ENCODE data around the gene HSPA1A.
"Not testable (repeated sequence)": the region's sequence is repeated elsewhere in the genome, so short reads cannot be mapped to it uniquely, and the experiment has no call there.

GRCh38 chr6:31820399-31820798 lies 5.1 kb downstream of the HSPA1A start:
- TF ChIP-seq, protein P1, sequence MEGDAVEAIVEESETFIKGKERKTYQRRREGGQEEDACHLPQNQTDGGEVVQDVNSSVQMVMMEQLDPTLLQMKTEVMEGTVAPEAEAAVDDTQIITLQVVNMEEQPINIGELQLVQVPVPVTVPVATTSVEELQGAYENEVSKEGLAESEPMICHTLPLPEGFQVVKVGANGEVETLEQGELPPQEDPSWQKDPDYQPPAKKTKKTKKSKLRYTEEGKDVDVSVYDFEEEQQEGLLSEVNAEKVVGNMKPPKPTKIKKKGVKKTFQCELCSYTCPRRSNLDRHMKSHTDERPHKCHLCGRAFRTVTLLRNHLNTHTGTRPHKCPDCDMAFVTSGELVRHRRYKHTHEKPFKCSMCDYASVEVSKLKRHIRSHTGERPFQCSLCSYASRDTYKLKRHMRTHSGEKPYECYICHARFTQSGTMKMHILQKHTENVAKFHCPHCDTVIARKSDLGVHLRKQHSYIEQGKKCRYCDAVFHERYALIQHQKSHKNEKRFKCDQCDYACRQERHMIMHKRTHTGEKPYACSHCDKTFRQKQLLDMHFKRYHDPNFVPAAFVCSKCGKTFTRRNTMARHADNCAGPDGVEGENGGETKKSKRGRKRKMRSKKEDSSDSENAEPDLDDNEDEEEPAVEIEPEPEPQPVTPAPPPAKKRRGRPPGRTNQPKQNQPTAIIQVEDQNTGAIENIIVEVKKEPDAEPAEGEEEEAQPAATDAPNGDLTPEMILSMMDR (IDR thresholded peaks at IDR 0.05), result not testable (repeated sequence)
- TF ChIP-seq POLR2A (IDR thresholded peaks at IDR 0.05), result not testable (repeated sequence)

All from testis (tissue), 2 donors.